Measurements from ENCODE around the gene MFSD11. TPM values are rescaled to one million over a fixed set of nuclear protein-coding genes. Genes with fewer than 3 reads are reported as not detected.

The MFSD11 gene
- total and polyA plus RNA-seq, 2 donors (not counting 3 experiments of a cell fraction or from before 2014, with no cell fraction given): 23.5 to 35.2 TPM

GRCh38 chr17:76688165-76688622, 49.7 kb upstream of the MFSD11 start:
- peaks cover 0 to 5% of the 10 kb centered on the region in 2 experiments for H3K36me3 ChIP-seq (ENCODE audit: control insufficient read depth in 2 of 2, extremely low read depth in 1 of 2, insufficient read depth in 2 of 2, low read length in 2 of 2)
- no peaks in the 10 kb centered on the region for H3K27me3 ChIP-seq (ENCODE audit: control insufficient read depth in 2 of 2, insufficient read depth in 2 of 2, low read length in 2 of 2)
- H3K9me3 ChIP-seq (replicated peaks; ENCODE audit: control insufficient read depth, insufficient read depth, low read length): no peaks in the 10 kb centered on the region
- DNase-seq (ENCODE audit: low read depth, low spot score) (no peak), FAIRE-seq (peak; percentile 49)
- intact Hi-C loops (cut with micrococcal nuclease) (no loop called here), dilution Hi-C loops (cut with MboI; ENCODE audit: extremely low pct_ligation_motif_present, low sequenced_read_pairs) (no loop called here)
- H3K4me1 ChIP-seq (ENCODE audit: control insufficient read depth, extremely low read depth, insufficient read depth, low read length): peaks cover 14% of the 10 kb centered on the region
- ChIA-PET POLR2A (no interaction called here), CTCF (interaction anchor here (0.8 to 1.5 kb wide), 8 partner anchors 14 to 110 kb away, joined by 3 to 9 read pairs (median 6); partner anchors contain the start of gene MXRA7)
- no peak overlapping the region for H3K4me2 ChIP-seq (ENCODE audit: insufficient read depth, low read length)
- H3K9ac ChIP-seq (replicated peaks; ENCODE audit: extremely low read depth, insufficient read depth, low read length): no peak overlapping the region
- no peaks in the 10 kb centered on the region for H4K20me1 ChIP-seq (replicated peaks; ENCODE audit: control insufficient read depth, extremely low read depth, insufficient read depth, low read length)
- H3K27ac ChIP-seq (ENCODE audit: insufficient read depth, low read depth, low read length): peak overlapping the region; percentile 10
- peaks cover 5% of the 10 kb centered on the region for H3K79me2 ChIP-seq (ENCODE audit: control insufficient read depth, insufficient read depth, low read length)
- no peaks in the 10 kb centered on the region for H3K9me1 ChIP-seq (replicated peaks; ENCODE audit: control insufficient read depth, extremely low read depth, insufficient read depth, low read length)
- TF ChIP-seq EZH2 (IDR thresholded peaks at IDR 0.05; ENCODE audit: borderline replicate concordance, low read depth, low read length, severe bottlenecking) (no peak), JUN (IDR thresholded peaks at IDR 0.05; ENCODE audit: borderline replicate concordance, insufficient read depth, insufficient read length, low read depth) (no peak), POLR2A (IDR thresholded peaks at IDR 0.05; ENCODE audit: low read depth, low read length) (no peak), POLR2AphosphoS5 (IDR thresholded peaks at IDR 0.05; ENCODE audit: insufficient read depth, low read depth, low read length) (no peak), FOS (IDR thresholded peaks at IDR 0.05; ENCODE audit: borderline replicate concordance, insufficient read depth, low read length) (no peak), CTCF (IDR thresholded peaks at IDR 0.05; ENCODE audit: extremely low read depth in 1 of 2, insufficient read depth in 1 of 2, low read depth in 1 of 2, low read length in 2 of 2) (no peak), MAX (IDR thresholded peaks at IDR 0.05; ENCODE audit: insufficient read depth, insufficient read length) (no peak), GATA2 (IDR thresholded peaks at IDR 0.05; ENCODE audit: insufficient read depth, insufficient read length, low read depth, low read length) (no peak), MYC (IDR thresholded peaks at IDR 0.05; ENCODE audit: low read depth, low read length) (no peak)
- H2AFZ ChIP-seq (ENCODE audit: low read depth, low read length): no peak overlapping the region
- H3K4me3 ChIP-seq (replicated peaks in 1 of 3; ENCODE audit: insufficient read depth in 1 of 3, low read depth in 1 of 3, low read length in 3 of 3): no peak overlapping the region
- BruUV-seq (replicated peaks): no TSS peak
